Measurements from ENCODE around the gene TOGARAM1. TPM values are rescaled to one million over a fixed set of nuclear protein-coding genes. Genes with fewer than 3 reads are reported as not detected.
"Not testable (repeated sequence)": the region's sequence is repeated elsewhere in the genome, so short reads cannot be mapped to it uniquely, and the experiment has no call there.

Gene TOGARAM1
- polyA plus RNA-seq, 3 donors from 2014 or later: 9.4 to 13.0 (median 12.7) TPM

DNA sequence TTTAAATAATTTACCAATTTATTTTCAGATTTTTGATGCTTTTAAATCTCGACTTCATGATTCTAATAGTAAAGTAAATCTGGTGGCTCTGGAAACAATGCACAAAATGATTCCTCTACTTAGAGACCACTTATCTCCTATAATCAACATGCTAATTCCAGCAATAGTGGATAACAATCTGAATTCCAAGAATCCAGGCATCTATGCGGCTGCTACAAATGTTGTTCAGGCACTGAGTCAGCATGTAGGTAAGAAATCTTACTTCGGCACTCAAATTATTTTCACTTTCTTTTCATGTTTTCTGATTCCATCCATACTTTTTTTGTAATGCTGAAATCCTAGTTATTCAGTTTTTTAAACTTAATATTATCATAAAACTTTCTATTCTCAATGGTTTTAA, 106.4 kb downstream of the TOGARAM1 start:
- H3K4me1 Mint-ChIP-seq: no peaks in the 10 kb centered on the region
- no peak overlapping the region for H3K4me3 Mint-ChIP-seq
- DNase-seq: no peak
- H3K36me3 Mint-ChIP-seq: peaks cover 0 to 9% (median 7%) of the 10 kb centered on the region in 3 donors
- H3K27me3 Mint-ChIP-seq (ENCODE audit: low read depth in 3 of 3): no peaks in the 10 kb centered on the region
- H3K9me3 Mint-ChIP-seq: no peaks in the 10 kb centered on the region
- H3K27ac Mint-ChIP-seq: no peak overlapping the region

DNA sequence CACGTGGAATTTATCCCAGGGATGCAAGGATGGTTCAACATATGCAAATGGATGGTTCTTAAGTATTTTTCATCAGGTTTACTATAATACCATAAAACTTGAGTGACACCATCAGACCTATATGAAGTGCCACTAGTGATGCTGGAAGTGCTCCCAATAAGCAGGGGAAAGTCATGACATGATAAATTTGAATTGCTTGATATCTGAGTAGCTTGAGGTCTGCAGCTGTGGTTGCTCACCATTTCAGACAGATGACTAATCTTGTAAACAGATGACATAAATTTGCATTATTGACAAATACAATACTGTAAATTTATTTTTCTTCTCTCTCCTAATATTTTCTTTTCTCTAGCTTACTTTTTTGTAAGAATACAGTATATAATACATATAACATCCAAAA, 108.2 kb downstream of the TOGARAM1 start:
- DNase-seq: no peak
- no peaks in the 10 kb centered on the region for H3K9me3 Mint-ChIP-seq
- no peaks in the 10 kb centered on the region for H3K27me3 Mint-ChIP-seq (ENCODE audit: low read depth in 3 of 3)
- no peak overlapping the region for H3K4me3 Mint-ChIP-seq
- H3K27ac Mint-ChIP-seq: no peak overlapping the region
- peaks cover 0 to 3% (median 0%) of the 10 kb centered on the region in 3 donors for H3K36me3 Mint-ChIP-seq
- no peaks in the 10 kb centered on the region for H3K4me1 Mint-ChIP-seq

- peaks cover 0 to 4% (median 3%) of the 10 kb centered on the region in 3 donors for H3K36me3 Mint-ChIP-seq
Measured at GRCh38 chr14:45072126-45072525, 110.1 kb downstream of the TOGARAM1 start.

DNA sequence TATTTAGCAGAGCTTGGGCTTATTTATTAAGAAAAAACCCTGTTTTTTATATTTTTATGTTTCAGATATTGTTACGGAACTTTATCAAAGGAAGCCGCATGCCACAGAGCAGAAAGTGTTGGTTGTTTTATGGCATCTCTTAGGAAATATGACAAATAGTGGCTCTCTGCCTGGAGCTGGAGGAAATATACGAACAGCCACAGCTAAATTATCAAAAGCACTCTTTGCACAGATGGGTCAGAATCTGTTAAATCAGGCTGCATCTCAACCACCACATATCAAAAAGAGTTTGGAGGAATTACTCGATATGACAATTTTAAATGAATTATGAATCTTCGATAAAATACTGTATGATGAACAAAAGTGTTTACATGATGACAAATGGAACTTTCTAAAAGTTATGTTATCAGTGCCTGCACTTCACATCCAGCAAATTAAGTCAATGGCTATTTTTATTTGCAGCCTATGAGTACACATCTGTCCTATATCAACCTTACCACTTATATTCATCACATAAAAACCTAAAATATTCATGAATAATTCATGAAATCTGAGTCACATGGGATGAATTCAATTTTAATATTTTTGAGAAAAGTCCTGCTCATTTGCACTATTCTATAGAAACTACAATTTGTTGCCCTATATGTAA, 111.4 kb downstream of the TOGARAM1 start:
- no peak overlapping the region for H3K4me3 Mint-ChIP-seq
- DNase-seq: no peak
- peaks cover 0 to 4% (median 3%) of the 10 kb centered on the region in 3 donors for H3K36me3 Mint-ChIP-seq
- no peaks in the 10 kb centered on the region for H3K9me3 Mint-ChIP-seq
- no peaks in the 10 kb centered on the region for H3K27me3 Mint-ChIP-seq (ENCODE audit: low read depth in 3 of 3)
- H3K4me1 Mint-ChIP-seq: no peaks in the 10 kb centered on the region
- no peak overlapping the region for H3K27ac Mint-ChIP-seq

More at GRCh38 chr14:45072126-45072525, 110.1 kb downstream of the TOGARAM1 start:
- H3K4me3 Mint-ChIP-seq: no peak overlapping the region
- no peaks in the 10 kb centered on the region for H3K27me3 Mint-ChIP-seq (ENCODE audit: low read depth in 3 of 3)
- H3K27ac Mint-ChIP-seq: no peak overlapping the region
- H3K4me1 Mint-ChIP-seq: no peaks in the 10 kb centered on the region
- DNase-seq: no peak
- H3K9me3 Mint-ChIP-seq: no peaks in the 10 kb centered on the region

GRCh38 chr14:45078323-45078722, 116.3 kb downstream of the TOGARAM1 start:
- Mint-ChIP-seq H3K27ac (peak overlapping the region in 1 of 6 donors; percentile 56), H3K27me3 (ENCODE audit: low read depth in 3 of 3) (peaks cover 0 to 3% (median 2%) of the 10 kb centered on the region in 3 donors), H3K4me3 (no peak overlapping the region), H3K36me3 (peaks cover 0 to 4% (median 0%) of the 10 kb centered on the region in 3 donors), H3K4me1 (peaks cover 3 to 4% of the 10 kb centered on the region in 2 donors), H3K9me3 (no peaks in the 10 kb centered on the region)
- no peak for DNase-seq

DNA sequence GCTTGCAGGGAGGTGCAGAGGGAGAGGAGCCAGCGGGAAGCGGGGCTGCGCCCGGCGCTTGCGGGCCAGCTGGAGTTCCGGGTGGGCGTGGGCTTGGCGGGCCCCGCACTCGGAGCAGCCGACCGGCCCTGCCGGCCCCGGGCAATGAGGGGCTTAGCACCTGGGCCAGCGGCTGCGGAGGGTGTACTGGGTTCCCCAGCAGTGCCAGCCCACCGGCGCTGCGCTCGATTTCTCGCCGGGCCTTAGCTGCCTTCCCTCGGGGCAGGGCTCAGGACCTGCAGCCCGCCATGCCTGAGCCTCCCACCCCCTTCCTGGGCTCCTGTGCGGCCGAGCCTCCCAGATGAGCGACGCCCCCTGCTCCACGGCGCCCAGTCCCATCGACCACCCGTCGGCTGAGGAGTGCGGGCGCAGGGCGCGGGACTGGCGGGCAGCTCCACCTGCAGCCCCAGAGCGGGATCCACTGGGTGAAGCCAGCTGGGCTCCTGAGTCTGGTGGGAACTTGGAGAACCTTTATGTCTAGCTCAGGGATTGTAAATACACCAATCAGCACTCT, 118.5 kb downstream of the TOGARAM1 start:
- H3K4me3 Mint-ChIP-seq, H3K36me3 Mint-ChIP-seq, H3K9me3 Mint-ChIP-seq, H3K27ac Mint-ChIP-seq, DNase-seq: not testable (repeated sequence)
- peaks cover 2 to 12% (median 9%) of the 10 kb centered on the region in 3 donors for H3K27me3 Mint-ChIP-seq (ENCODE audit: low read depth in 3 of 3)
- peaks cover 23 to 25% of the 10 kb centered on the region in 2 donors for H3K4me1 Mint-ChIP-seq

DNA sequence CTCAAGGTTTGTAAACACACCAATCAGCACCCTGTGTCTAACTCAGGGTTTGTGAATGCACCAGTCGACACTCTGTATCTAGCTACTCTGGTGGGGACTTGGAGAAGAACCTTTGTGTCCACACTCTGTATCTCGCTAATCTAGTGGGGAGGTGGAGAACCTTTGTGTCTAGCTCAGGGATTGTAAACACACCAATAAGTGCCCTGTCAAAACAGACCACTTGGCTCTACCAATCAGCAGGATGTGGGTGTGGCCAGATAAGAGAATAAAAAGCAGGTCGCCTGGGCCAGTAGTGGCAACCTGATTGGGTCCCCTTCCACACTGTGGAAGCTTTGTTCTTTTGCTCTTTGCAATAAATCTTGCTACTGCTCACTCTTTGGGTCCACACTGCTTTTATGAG, 119.1 kb downstream of the TOGARAM1 start:
- H3K27ac Mint-ChIP-seq, H3K9me3 Mint-ChIP-seq, H3K36me3 Mint-ChIP-seq, DNase-seq, H3K4me3 Mint-ChIP-seq: not testable (repeated sequence)
- Mint-ChIP-seq H3K4me1 (peaks cover 27 to 31% of the 10 kb centered on the region in 2 donors), H3K27me3 (ENCODE audit: low read depth in 3 of 3) (peaks cover 2 to 12% (median 9%) of the 10 kb centered on the region in 3 donors)

- H3K27ac Mint-ChIP-seq: peak overlapping the region in 3 of 6 donors; percentile 8 to 69 (median 29)
Measured at GRCh38 chr14:45082420-45082819, 120.4 kb downstream of the TOGARAM1 start.

GRCh38 chr14:45083617-45083975, 121.6 kb downstream of the TOGARAM1 start:
- Mint-ChIP-seq H3K4me1 (peaks cover 43 to 55% of the 10 kb centered on the region in 2 donors), H3K27ac (peak overlapping the region in 5 of 6 donors; percentile 83 to 91 (median 83)), H3K9me3 (no peaks in the 10 kb centered on the region), H3K27me3 (ENCODE audit: low read depth in 3 of 3) (peaks cover 2 to 12% (median 9%) of the 10 kb centered on the region in 3 donors), H3K4me3 (peak overlapping the region; percentile 93 to 95 (median 94)), H3K36me3 (peaks cover 0 to 4% (median 0%) of the 10 kb centered on the region in 3 donors)
- no peak for DNase-seq

More at GRCh38 chr14:45082420-45082819, 120.4 kb downstream of the TOGARAM1 start:
- peaks cover 36 to 45% of the 10 kb centered on the region in 2 donors for H3K4me1 Mint-ChIP-seq
- H3K4me3 Mint-ChIP-seq: peak overlapping the region; percentile 0 to 95 (median 24)
- peaks cover 2 to 12% (median 9%) of the 10 kb centered on the region in 3 donors for H3K27me3 Mint-ChIP-seq (ENCODE audit: low read depth in 3 of 3)
- H3K36me3 Mint-ChIP-seq: peaks cover 0 to 4% (median 0%) of the 10 kb centered on the region in 3 donors
- H3K9me3 Mint-ChIP-seq: no peaks in the 10 kb centered on the region
- no peak for DNase-seq

DNA sequence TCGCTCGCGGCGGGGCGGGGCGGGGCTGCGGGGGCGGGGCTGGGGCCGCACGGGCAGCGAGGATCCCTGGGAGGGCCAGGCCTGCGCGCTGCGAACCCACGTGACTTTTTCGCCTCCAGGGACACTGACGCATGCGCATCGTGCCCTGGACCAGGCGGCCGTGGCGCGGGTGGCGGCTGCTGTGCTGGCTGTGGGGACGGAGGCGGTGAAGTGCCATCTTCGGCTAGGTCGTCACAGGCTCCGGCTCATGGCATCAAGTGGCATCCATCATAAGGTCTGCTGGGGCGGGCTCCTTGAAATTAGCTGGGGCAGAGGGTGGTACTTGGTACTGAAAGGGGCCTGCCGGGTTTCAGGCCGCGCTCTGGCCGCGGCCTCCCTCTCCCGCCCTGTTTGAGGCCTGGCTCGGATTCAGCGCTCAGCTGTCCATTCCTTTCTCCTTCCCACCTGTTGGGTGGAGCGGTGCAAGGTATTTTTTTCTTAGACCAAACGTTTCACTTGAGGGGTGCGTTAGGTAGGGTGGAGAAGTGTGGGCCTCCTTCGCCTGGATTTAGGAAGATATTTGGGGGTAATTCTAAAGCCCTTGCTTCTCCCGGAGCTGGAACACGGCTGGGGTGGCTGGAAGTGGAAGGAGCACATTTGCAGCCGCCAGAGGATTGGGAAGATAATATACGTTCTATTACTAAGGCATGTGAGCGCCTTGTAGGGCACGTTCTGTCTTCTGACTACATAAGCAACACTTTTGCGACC, 122.2 kb downstream of the TOGARAM1 start, which contains the start of gene PRPF39:
PRPF39 (plus strand) TSS at position 141 of the 747 bp plus-strand sequence. CDS start 11,124 bp downstream, outside the sequence.
- H3K36me3 Mint-ChIP-seq: peaks cover 0 to 4% (median 0%) of the 10 kb centered on the region in 3 donors
- peak; percentile 94 to 96 (median 95) for DNase-seq
- H3K4me1 Mint-ChIP-seq: peaks cover 43 to 61% of the 10 kb centered on the region in 2 donors
- H3K9me3 Mint-ChIP-seq: no peaks in the 10 kb centered on the region
- H3K27me3 Mint-ChIP-seq (ENCODE audit: low read depth in 3 of 3): peaks cover 2 to 12% (median 9%) of the 10 kb centered on the region in 3 donors
- H3K27ac Mint-ChIP-seq: peak within 1 kb of the TSS; percentile 90 to 94 (median 92)
- H3K4me3 Mint-ChIP-seq: peak within 1 kb of the TSS; percentile 93 to 95 (median 94)

DNA sequence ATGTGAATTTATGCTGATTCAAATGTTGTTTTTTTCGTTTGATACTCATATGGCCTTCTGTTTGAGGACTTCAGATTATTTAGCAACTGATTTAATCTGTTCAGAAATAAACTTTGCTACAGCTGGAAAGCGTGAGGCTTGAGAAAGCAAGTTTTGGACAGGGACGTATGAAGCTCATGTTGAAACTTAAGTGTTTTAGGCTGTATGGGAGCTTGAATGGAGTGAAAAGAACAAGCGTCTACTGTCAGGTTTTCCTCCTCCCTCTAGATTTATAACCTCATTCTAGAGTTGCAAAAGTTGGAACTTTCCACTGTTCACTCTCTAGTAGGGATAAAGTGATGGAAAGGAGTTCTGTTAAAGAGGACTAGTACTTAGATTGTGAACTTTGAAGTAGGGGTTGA, 123.0 kb downstream of the TOGARAM1 start:
- H3K4me1 Mint-ChIP-seq: peaks cover 50 to 69% of the 10 kb centered on the region in 2 donors
- H3K36me3 Mint-ChIP-seq: peaks cover 0 to 4% (median 0%) of the 10 kb centered on the region in 3 donors
- H3K9me3 Mint-ChIP-seq: no peaks in the 10 kb centered on the region
- DNase-seq: no peak
- peaks cover 2 to 12% (median 9%) of the 10 kb centered on the region in 3 donors for H3K27me3 Mint-ChIP-seq (ENCODE audit: low read depth in 3 of 3)
- peak overlapping the region; percentile 93 to 95 (median 94) for H3K4me3 Mint-ChIP-seq
- peak overlapping the region; percentile 83 to 94 (median 91) for H3K27ac Mint-ChIP-seq

DNA sequence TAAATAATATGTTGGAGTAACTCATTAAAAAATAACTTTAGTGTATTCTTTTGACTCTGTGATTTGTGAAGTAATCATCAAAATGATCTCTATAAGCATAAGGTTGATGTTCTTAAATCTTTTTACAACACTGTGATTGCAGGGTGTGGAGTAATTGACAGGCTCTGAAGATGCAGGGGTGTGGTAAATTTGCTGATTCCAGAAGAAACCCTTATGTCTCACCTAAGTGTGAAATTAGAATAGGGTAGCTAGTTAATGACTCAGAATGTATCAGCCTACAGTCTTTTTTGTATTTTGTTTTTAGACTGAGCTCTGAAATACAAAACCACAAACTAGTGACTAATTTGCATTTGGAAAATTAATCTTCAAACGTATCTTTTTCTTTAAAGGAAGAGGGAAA, 127.8 kb downstream of the TOGARAM1 start:
- Mint-ChIP-seq H3K27me3 (ENCODE audit: low read depth in 3 of 3) (no peaks in the 10 kb centered on the region), H3K9me3 (no peaks in the 10 kb centered on the region), H3K4me3 (no peak overlapping the region), H3K27ac (peak overlapping the region in 2 of 6 donors; percentile 39 to 53), H3K4me1 (peaks cover 48 to 80% of the 10 kb centered on the region in 2 donors), H3K36me3 (peaks cover 0 to 4% (median under 1%) of the 10 kb centered on the region in 3 donors)
- no peak for DNase-seq

DNA sequence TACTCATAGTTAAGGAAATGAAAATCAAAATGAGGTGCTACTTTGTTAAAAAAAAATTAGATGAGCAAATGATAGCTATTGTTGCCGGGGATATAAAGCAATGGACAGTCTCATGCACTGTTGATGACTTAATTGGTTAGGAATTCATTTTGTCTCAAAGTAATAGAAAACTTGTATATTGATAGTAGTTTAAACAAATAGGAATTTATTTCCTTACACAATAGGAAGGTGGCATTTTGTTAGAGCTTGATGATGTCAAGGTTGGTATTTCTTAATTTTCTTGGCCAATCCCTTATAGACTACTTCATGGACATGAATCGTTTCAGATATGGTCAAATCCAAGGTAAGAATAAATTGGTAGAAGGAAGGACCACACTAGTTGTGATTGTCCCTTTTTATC, 129.7 kb downstream of the TOGARAM1 start:
- H3K36me3 Mint-ChIP-seq: peaks cover 5 to 17% (median 9%) of the 10 kb centered on the region in 3 donors
- H3K4me1 Mint-ChIP-seq: peaks cover 33 to 64% of the 10 kb centered on the region in 2 donors
- no peak for DNase-seq
- peaks cover 0 to 4% (median 0%) of the 10 kb centered on the region in 3 donors for H3K27me3 Mint-ChIP-seq (ENCODE audit: low read depth in 3 of 3)
- peak overlapping the region in 1 of 6 donors; percentile 45 for H3K27ac Mint-ChIP-seq
- no peak overlapping the region for H3K4me3 Mint-ChIP-seq
- no peaks in the 10 kb centered on the region for H3K9me3 Mint-ChIP-seq

Data from immature natural killer cell (primary cell).